H9 (cell line): ENCODE measurements around the gene PLEKHG7. TPM values are rescaled to one million over a fixed set of nuclear protein-coding genes. Genes with fewer than 3 reads are reported as not detected.

Source experiments
- DNase-seq: peaks from one replicate; pipeline ENCODE4 v3.0.0-alpha.2; 2017
- H2AFZ ChIP-seq: one replicate; pipeline ENCODE4 v1.6.1; 2013; ENCODE audit warnings: mild to moderate bottlenecking, low read length, control low read depth, moderate library complexity
- H2AK5ac ChIP-seq: 2 replicates; pipeline ENCODE4 v1.6.1; 2013; ENCODE audit warnings: low read length, control low read depth, mixed read lengths; ENCODE audit not compliant: insufficient read length
- H2BK120ac ChIP-seq: one replicate; pipeline ENCODE4 v1.6.1; 2013; ENCODE audit warnings: low read depth, mild to moderate bottlenecking, low read length, control low read depth, inconsistent platforms; ENCODE audit not compliant: poor library complexity, severe bottlenecking
- H2BK12ac ChIP-seq: 2 replicates; pipeline ENCODE4 v1.6.1; 2013; ENCODE audit warnings: low read length, control low read depth, mixed read lengths, low read depth; ENCODE audit not compliant: insufficient read length
- H2BK15ac ChIP-seq: 2 replicates; pipeline ENCODE4 v1.6.1; 2013; ENCODE audit warnings: low read depth, low read length, control low read depth
- H2BK20ac ChIP-seq: one replicate; pipeline ENCODE4 v1.6.1; 2013; ENCODE audit warnings: low read depth, mild to moderate bottlenecking, low read length, control low read depth, inconsistent platforms; ENCODE audit not compliant: poor library complexity, severe bottlenecking
- H2BK5ac ChIP-seq: 2 replicates; pipeline ENCODE4 v1.6.1; 2013; ENCODE audit warnings: low read length, control low read depth, mixed read lengths; ENCODE audit not compliant: insufficient read length
- H3K14ac ChIP-seq: 2 replicates; pipeline ENCODE4 v1.6.1; 2013; ENCODE audit warnings: low read length, control low read depth; ENCODE audit not compliant: insufficient read depth
- H3K18ac ChIP-seq: 2 replicates; pipeline ENCODE4 v1.6.1; 2013; ENCODE audit warnings: low read depth, mild to moderate bottlenecking, mixed read lengths, low read length, control low read depth; ENCODE audit not compliant: insufficient read length
- H3K23ac ChIP-seq: 2 replicates; pipeline ENCODE4 v1.6.1; 2013; ENCODE audit warnings: low read length, control low read depth, mixed read lengths, low read depth; ENCODE audit not compliant: insufficient read length
- H3K23me2 ChIP-seq: 2 replicates; pipeline ENCODE4 v1.6.1; 2013; ENCODE audit warnings: low read depth, mild to moderate bottlenecking, mixed read lengths, low read length, control low read depth; ENCODE audit not compliant: insufficient read length, poor library complexity, severe bottlenecking
- H3K27ac ChIP-seq: 2 replicates; pipeline ENCODE4 v1.5.1; 2013; ENCODE audit warnings: low read length, control low read depth, mixed read lengths, low read depth; ENCODE audit not compliant: insufficient read length
- H3K27me3 ChIP-seq: 2 replicates; pipeline ENCODE4 v1.6.1; 2013; ENCODE audit warnings: low read length, control low read depth, inconsistent platforms; ENCODE audit not compliant: insufficient read depth
- H3K4ac ChIP-seq: 2 replicates; pipeline ENCODE4 v1.6.1; 2013; ENCODE audit warnings: low read depth, mild to moderate bottlenecking, control low read depth, inconsistent platforms, low read length, moderate library complexity
- H3K4me1 ChIP-seq: 2 replicates; pipeline ENCODE4 v1.6.1; 2013; ENCODE audit warnings: low read length, control low read depth, inconsistent platforms; ENCODE audit not compliant: insufficient read depth
- H3K4me2 ChIP-seq: 2 replicates; pipeline ENCODE4 v1.6.1; 2013; ENCODE audit warnings: low read length, control low read depth, mixed read lengths; ENCODE audit not compliant: insufficient read length, insufficient read depth
- H3K56ac ChIP-seq: 2 replicates; pipeline ENCODE4 v1.6.1; 2013; ENCODE audit warnings: low read depth, mild to moderate bottlenecking, mixed read lengths, low read length, control low read depth; ENCODE audit not compliant: insufficient read length
- H3K79me1 ChIP-seq: 2 replicates; pipeline ENCODE4 v1.6.1; 2013; ENCODE audit warnings: low read depth, mild to moderate bottlenecking, moderate library complexity, low read length, control low read depth, inconsistent platforms; ENCODE audit not compliant: insufficient read depth, poor library complexity, severe bottlenecking
- H3K79me2 ChIP-seq: 2 replicates; pipeline ENCODE4 v1.6.1; 2013; ENCODE audit warnings: low read length, control low read depth, inconsistent platforms; ENCODE audit not compliant: insufficient read depth
- H3K9ac ChIP-seq: 2 replicates; pipeline ENCODE4 v1.6.1; 2013; ENCODE audit warnings: low read length, control low read depth, mixed read lengths; ENCODE audit not compliant: insufficient read length; ENCODE audit errors: extremely low read depth
- H3K9me3 ChIP-seq: one replicate; pipeline ENCODE4 v1.6.1; 2013; ENCODE audit warnings: low read depth, low read length, inconsistent platforms; ENCODE audit not compliant: control insufficient read depth
- H3T11ph ChIP-seq: one replicate; pipeline ENCODE4 v1.6.1; 2013; ENCODE audit warnings: mild to moderate bottlenecking, low read length, control low read depth, inconsistent platforms
- H4K20me1 ChIP-seq: one replicate; pipeline ENCODE4 v1.6.1; 2013; ENCODE audit not compliant: control insufficient read depth, insufficient read length, insufficient read depth
- H4K5ac ChIP-seq: 2 replicates; pipeline ENCODE4 v1.6.1; 2013; ENCODE audit warnings: low read depth, mild to moderate bottlenecking, mixed read lengths, low read length, control low read depth; ENCODE audit not compliant: insufficient read length
- H4K8ac ChIP-seq: replicated peaks from 2 replicates; pipeline ENCODE4 v1.6.1; 2013; ENCODE audit warnings: low read length, control low read depth, mixed read lengths, low read depth; ENCODE audit not compliant: insufficient read length
- H4K91ac ChIP-seq: 2 replicates; pipeline ENCODE4 v1.6.1; 2013; ENCODE audit warnings: low read depth, mild to moderate bottlenecking, moderate library complexity, mixed read lengths, low read length, control low read depth; ENCODE audit not compliant: insufficient read length
- H3K27ac Mint-ChIP-seq, 3 experiments: 2 replicates in 2 of 3; 3 replicates in 1 of 3; pipeline ENCODE4 v1.8.0; 2020 to 2021; ENCODE audit warnings: mixed read lengths in 3 of 3, mild to moderate bottlenecking in 1 of 3, moderate library complexity in 1 of 3
- H3K27me3 Mint-ChIP-seq: 2 replicates; pipeline ENCODE4 v1.8.0; 2021; ENCODE audit warnings: low read depth, mild to moderate bottlenecking, moderate library complexity, mixed read lengths
- H3K36me3 Mint-ChIP-seq, 3 experiments: 2 replicates in 2 of 3; 3 replicates in 1 of 3; pipeline ENCODE4 v1.8.0; 2020 to 2021; ENCODE audit warnings: low read depth in 3 of 3, mixed read lengths in 3 of 3; ENCODE audit not compliant: insufficient read depth in 1 of 3
- H3K4me1 Mint-ChIP-seq, 2 experiments: 2 replicates each; pipeline ENCODE4 v1.8.0; 2020; ENCODE audit warnings: mixed read lengths in 2 of 2
- H3K4me3 Mint-ChIP-seq, 2 experiments: 2 replicates in 1 of 2; 3 replicates in 1 of 2; pipeline ENCODE4 v1.8.0; 2020 to 2021; ENCODE audit warnings: mild to moderate bottlenecking in 2 of 2, mixed read lengths in 2 of 2, moderate library complexity in 1 of 2
- H3K9me3 Mint-ChIP-seq, 2 experiments: 2 replicates in 1 of 2; 3 replicates in 1 of 2; pipeline ENCODE4 v1.8.0; 2020; ENCODE audit warnings: mild to moderate bottlenecking in 2 of 2, mixed read lengths in 2 of 2, moderate library complexity in 1 of 2
- total RNA-seq: library from RNA; stranded (reverse); gene quantifications from 2 replicates; pipeline ENCODE4 v1.2.1, GENCODE V29; 2021
- TF ChIP-seq, protein P1 (sequence below): fragments of 200-600 bp; sonication (generic); conservative IDR thresholded peaks from 3 replicates; pipeline ENCODE4 v1.8.0; 2021; ENCODE audit warnings: antibody characterized with exemption, mild to moderate bottlenecking

Gene PLEKHG7
- total RNA-seq, 1 experiment from 2014 or later, result not detected

DNA sequence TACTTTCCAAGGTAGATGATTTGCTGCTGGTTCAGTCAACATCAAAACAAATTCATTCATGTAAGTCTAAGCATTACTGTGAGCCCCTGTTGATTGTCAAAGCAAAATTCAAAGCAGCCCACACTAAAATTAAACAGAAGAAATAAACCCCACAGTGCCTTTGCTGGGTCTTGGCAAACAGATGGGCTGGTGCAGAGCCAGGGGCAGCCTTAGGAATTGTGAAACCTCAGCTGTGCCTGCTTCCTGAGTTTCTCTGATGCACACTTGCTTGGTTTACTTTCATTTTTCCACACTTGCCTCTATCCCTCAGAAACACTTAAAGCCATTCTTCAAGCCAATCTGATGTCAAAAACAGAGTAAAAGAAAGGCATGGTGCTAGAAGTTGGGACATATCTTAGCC is 6.6 kb upstream of the PLEKHG7 start:
- Mint-ChIP-seq H3K4me1 (peaks cover 5 to 6% of the 10 kb centered on the region in 2 experiments; a peak in 1 of 4 replicates), H3K4me3 (no peak overlapping the region), H3K27me3 (no peaks in the 10 kb centered on the region), H3K27ac (no peak overlapping the region), H3K36me3 (peaks cover 0 to 11% (median 8%) of the 10 kb centered on the region in 3 experiments; a peak in 6 of 7 replicates), H3K9me3 (peaks cover 10 to 25% of the 10 kb centered on the region in 2 experiments; a peak in 4 of 5 replicates)
- no peak for DNase-seq
- Histone ChIP-seq H2BK15ac (no peak overlapping the region), H3K14ac (no peak overlapping the region), H3K27me3 (no peaks in the 10 kb centered on the region), H4K5ac (no peak overlapping the region), H2BK5ac (no peak overlapping the region), H3K4me1 (no peaks in the 10 kb centered on the region), H3K23ac (no peak overlapping the region), H3K79me1 (no peaks in the 10 kb centered on the region), H4K8ac (no peak overlapping the region), H2BK120ac (no peak overlapping the region), H2AK5ac (no peak overlapping the region), H3K9me3 (no peaks in the 10 kb centered on the region), H3K9ac (no peak overlapping the region), H2AFZ (no peak overlapping the region), H3T11ph (no peak overlapping the region), H4K20me1 (no peaks in the 10 kb centered on the region), H3K23me2 (no peaks in the 10 kb centered on the region), H3K18ac (no peak overlapping the region), H3K79me2 (no peaks in the 10 kb centered on the region), H3K56ac (no peak overlapping the region), H4K91ac (no peak overlapping the region), H2BK12ac (no peak overlapping the region), H2BK20ac (no peak overlapping the region), H3K27ac (no peak overlapping the region), H3K4ac (no peak overlapping the region), H3K4me2 (no peak overlapping the region)
- TF ChIP-seq, protein P1, sequence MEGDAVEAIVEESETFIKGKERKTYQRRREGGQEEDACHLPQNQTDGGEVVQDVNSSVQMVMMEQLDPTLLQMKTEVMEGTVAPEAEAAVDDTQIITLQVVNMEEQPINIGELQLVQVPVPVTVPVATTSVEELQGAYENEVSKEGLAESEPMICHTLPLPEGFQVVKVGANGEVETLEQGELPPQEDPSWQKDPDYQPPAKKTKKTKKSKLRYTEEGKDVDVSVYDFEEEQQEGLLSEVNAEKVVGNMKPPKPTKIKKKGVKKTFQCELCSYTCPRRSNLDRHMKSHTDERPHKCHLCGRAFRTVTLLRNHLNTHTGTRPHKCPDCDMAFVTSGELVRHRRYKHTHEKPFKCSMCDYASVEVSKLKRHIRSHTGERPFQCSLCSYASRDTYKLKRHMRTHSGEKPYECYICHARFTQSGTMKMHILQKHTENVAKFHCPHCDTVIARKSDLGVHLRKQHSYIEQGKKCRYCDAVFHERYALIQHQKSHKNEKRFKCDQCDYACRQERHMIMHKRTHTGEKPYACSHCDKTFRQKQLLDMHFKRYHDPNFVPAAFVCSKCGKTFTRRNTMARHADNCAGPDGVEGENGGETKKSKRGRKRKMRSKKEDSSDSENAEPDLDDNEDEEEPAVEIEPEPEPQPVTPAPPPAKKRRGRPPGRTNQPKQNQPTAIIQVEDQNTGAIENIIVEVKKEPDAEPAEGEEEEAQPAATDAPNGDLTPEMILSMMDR, result no peak
